Stimulated activated CD8-positive, alpha-beta memory T cell treated with anti-CD3 and anti-CD28 coated beads, Interleukin-7, amount 100 ng/mL, for 24 hours (primary cell): ENCODE measurements around the gene DGKQ.
A peak's percentile ranks its signal among the peaks of the same experiment; 100 is the strongest.

Experiments
- DNase-seq: peaks from one replicate; pipeline ENCODE4 v3.0.0-alpha.2; 2020; ENCODE audit warnings: low read depth

DGKQ gene

GRCh38 chr4:995311-996026 lies 22.1 kb upstream of the DGKQ start:
- DNase-seq = no peak

- DNase-seq = no peak
Measured at GRCh38 chr4:993111-994029, 20.0 kb upstream of the DGKQ start, which contains the start of gene SLC26A1. Gene SLC26A1 (minus strand): TSS chr4:993404. CDS start chr4:991703, 1,701 bp downstream.

GRCh38 chr4:992297-993110 lies 19.1 kb upstream of the DGKQ start:
- no peak for DNase-seq

GRCh38 chr4:991451-992296 lies 18.3 kb upstream of the DGKQ start:
- DNase-seq = no peak

GRCh38 chr4:990746-991367 lies 17.5 kb upstream of the DGKQ start:
- DNase-seq = no peak

GRCh38 chr4:989722-990471 lies 16.5 kb upstream of the DGKQ start:
- DNase-seq = no peak

- DNase-seq = no peak
Measured at GRCh38 chr4:988726-989721, 15.7 kb upstream of the DGKQ start.

- no peak for DNase-seq
Measured at GRCh38 chr4:987624-988513, 14.5 kb upstream of the DGKQ start.

- peak; percentile 76 for DNase-seq
Measured at GRCh38 chr4:986879-987623, 13.7 kb upstream of the DGKQ start, which contains the start of gene IDUA. Gene IDUA (plus strand): TSS chr4:987044. CDS start chr4:987085, 41 bp downstream.

GRCh38 chr4:986428-986878 lies 13.1 kb upstream of the DGKQ start:
- DNase-seq = no peak

- peak; percentile 54 for DNase-seq
Measured at GRCh38 chr4:985123-985830, 11.9 kb upstream of the DGKQ start.

GRCh38 chr4:984336-985054 lies 11.1 kb upstream of the DGKQ start:
- no peak for DNase-seq

GRCh38 chr4:982814-983213 lies 9.4 kb upstream of the DGKQ start:
- no peak for DNase-seq

- no peak for DNase-seq
Measured at GRCh38 chr4:982291-982690, 8.9 kb upstream of the DGKQ start.

GRCh38 chr4:978957-979701 lies 5.8 kb upstream of the DGKQ start:
- DNase-seq = no peak
